ENCODE data around the gene SLC35B1.

GRCh38 chr17:49728425-49728824, 20.7 kb upstream of the SLC35B1 start:
- TF ChIP-seq CTCF (IDR thresholded peaks at IDR 0.05), result no peak
- TF ChIP-seq ZFX (IDR thresholded peaks at IDR 0.05; ENCODE audit: borderline replicate concordance), result no peak

All from 22Rv1 (cell line).